Fibroblast of skin of back (primary cell): ENCODE results near the gene TIMM44.
A peak's percentile ranks its signal among the peaks of the same experiment; 100 is the strongest.
"Not testable (repeated sequence)": the region's sequence is repeated elsewhere in the genome, so short reads cannot be mapped to it uniquely, and the experiment has no call there.

Experiments
- DNase-seq: peaks from one replicate; pipeline ENCODE4 v3.0.0-alpha.2; 2013

TIMM44 gene

DNA sequence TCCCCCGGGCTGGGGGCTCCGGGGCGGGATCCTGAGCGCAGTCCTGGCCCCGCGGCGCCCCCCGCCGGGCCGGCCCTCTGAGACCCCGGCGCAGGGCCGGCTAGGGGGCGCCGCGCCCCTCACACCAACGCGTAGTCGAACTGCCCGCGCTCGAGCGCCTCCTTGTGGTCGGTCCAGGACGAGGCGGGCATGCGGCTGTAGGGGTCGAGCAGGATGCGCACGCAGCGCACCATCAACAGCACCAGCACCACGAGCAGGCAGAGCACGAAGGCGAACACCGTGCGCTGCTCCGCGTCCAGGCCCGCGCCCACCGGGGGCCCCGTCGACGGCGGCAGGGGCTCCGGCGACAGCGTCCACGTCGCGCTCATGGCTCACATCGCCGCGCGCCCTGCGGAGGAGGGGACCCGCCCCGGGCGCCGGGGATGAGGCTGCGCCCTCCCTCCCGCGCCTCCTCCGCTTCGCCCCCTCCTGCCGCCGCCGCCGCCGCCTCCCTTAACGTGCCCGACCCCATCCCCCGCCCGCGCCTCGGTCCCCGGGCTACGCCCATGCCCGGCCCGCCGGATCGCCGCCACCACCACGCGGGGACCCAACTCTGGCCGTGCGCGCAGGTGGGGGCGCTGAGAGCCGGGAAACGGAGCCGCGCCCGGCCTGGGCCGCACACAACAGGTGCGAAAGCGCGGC lies 18.2 kb downstream of the TIMM44 start:
- peak; percentile 75 for DNase-seq

DNA sequence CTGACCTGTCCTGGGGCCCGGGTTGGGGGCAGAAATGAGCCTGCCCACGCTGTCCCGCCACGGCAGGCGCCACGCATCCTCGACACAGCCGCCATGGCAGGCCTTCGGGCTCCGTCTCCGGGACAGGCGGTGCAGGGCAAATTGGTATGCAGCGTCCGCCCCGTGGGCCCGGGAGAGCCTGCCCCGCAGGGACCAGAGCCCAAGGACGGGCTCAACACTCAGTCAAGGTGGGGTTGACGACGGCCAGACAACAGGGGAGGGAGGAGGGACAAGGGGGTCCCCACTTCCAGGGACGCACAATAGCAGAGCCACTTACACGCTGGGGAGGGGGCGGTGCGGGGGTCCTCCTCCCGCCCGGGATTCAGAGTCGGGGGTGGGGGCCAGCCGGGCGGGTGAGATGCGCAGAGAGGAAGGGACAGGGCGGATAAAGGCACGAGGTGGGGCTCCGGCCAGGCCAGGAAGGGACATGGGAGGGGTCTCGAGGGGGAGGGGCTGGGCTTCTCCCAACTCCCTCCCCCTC lies 18.8 kb downstream of the TIMM44 start:
- DNase-seq: no peak

- no peak for DNase-seq
Measured at GRCh38 chr19:7924241-7924640, 19.2 kb downstream of the TIMM44 start.

- DNase-seq: no peak
Measured at GRCh38 chr19:7923295-7924191, 19.9 kb downstream of the TIMM44 start.

- DNase-seq: no peak
Measured at GRCh38 chr19:7922836-7923195, 20.6 kb downstream of the TIMM44 start.

DNA sequence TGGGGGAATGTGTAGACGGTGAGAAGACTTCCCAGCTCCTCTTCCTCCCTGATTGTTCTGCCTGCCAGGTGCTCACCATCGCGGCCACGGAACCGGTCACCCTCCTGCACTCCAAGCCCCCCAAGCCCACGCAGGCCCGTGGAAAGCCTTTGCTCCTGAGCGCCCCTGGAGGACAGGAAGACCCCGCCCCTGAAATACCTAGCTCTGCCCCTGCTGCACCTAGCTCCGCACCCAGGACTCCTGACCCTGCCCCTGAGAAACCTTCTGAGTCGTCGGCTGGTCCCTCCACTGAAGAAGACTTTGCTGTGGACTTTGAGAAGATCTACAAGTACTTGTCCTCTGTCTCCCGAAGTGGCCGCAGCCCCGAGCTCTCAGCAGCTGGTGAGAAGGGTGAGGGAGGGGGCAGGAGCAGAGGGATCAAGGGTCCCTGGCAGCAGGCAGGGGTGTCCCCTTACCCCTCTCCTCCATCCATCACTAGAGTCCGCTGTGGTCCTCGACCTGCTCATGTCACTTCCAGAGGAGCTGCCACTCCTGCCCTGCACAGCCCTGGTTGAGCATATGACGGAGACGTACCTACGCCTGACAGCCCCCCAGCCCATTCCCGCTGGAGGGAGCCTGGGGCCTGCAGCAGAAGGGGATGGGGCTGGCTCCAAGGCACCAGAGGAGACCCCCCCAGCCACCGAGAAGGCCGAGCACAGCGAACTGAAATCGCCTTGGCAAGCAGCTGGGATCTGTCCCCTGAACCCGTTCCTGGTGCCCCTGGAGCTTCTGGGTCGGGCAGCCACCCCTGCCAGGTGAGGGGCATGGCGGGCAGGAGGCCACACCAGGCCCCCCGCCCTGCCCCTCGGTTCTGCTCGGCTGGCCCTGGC lies 21.3 kb downstream of the TIMM44 start:
- no peak for DNase-seq

GRCh38 chr19:7921302-7921966 lies 22.0 kb downstream of the TIMM44 start:
- DNase-seq: no peak

DNA sequence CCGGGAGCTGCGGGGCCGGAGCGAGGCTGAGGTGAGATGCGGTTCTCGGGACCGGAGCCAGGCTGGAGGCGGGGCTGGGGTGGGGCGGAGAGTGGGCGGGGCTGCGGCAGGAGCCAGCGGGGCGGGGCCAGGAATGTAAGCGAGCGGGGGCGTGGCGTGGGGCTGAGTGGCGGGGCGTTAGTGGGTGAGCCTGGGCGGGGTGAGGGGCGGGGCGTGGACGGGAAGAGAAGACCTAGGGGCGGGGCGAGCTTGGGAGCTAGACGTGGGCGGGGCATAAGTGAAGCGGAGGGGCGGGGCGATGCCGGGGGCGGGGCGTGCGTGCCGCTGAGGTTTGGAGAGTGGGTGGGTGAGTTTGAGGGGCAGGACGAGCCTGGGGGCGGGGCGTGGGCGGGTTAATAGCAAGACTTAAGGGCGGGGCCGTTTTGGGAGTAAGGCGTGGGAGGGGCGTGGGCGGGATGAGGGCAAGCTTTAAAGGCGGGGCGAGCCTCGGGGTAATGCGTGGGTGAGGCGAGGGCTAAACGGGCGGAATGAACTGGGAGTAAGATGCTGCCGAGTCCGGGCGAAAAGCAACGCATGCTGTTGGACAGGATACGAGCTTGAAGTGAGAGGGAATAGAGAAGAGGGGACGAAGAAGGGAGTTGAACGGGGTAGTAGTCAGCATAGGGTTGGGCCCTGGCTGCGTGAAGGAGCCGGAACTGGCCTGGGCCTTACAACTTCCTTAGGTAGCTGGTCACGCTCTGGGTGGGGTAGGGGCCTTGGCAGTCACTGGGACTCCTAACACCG lies 22.8 kb downstream of the TIMM44 start:
- peak; percentile 95 for DNase-seq

DNA sequence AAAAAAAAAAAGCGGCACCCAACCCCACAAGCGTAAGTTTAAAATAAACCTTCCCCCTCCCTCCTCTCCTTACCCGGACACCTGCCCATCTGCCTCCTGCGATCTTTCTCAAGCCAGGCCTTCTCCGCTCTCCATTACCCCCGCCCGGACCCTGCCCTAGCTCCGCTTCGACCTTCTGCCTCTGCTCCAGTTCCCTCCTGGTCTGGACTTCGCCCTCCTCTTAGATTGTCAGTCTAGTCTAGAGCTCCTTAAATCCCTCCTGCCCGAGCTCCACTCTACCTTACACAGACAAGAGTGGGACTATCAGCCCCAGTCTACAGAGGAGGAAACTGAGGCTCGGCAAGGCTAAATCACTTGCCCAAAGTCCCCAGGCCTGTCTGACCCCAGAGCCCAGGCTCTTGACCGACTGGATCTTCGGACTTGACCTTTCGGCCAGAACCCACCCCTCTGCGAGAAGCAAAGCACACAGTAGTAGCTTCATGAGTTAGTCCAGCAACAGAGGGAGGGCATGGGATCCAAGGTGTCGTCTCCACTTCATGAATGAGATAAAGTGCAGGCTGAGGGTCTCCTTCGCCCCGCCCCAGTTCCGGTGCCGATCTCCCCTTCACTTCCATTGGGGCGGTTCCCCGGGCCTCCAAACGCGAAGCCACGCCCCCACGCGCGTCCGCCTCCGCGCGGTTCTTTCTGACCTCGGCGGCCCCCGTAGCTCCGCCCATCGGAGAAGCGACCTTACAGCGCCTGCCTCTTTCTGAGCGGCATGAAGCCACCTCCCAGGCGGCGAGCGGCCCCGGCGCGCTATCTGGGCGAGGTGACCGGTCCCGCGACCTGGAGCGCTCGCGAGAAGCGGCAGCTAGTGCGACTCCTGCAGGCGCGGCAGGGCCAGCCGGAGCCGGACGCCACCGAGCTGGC lies 23.6 kb downstream of the TIMM44 start, which contains the start of gene SNAPC2:
SNAPC2 (plus strand) TSS at position 729 of the 909 bp plus-strand sequence; CDS start at position 758, 29 bp downstream.
- peak; percentile 94 for DNase-seq

- no peak for DNase-seq
Measured at GRCh38 chr19:7918615-7919421, 24.6 kb downstream of the TIMM44 start.

- not testable (repeated sequence) for DNase-seq
Measured at GRCh38 chr19:7918062-7918614, 25.3 kb downstream of the TIMM44 start.

GRCh38 chr19:7917267-7918061 lies 26.0 kb downstream of the TIMM44 start:
- DNase-seq: peak; percentile 55

- no peak for DNase-seq
Measured at GRCh38 chr19:7916955-7917266, 26.6 kb downstream of the TIMM44 start.

DNA sequence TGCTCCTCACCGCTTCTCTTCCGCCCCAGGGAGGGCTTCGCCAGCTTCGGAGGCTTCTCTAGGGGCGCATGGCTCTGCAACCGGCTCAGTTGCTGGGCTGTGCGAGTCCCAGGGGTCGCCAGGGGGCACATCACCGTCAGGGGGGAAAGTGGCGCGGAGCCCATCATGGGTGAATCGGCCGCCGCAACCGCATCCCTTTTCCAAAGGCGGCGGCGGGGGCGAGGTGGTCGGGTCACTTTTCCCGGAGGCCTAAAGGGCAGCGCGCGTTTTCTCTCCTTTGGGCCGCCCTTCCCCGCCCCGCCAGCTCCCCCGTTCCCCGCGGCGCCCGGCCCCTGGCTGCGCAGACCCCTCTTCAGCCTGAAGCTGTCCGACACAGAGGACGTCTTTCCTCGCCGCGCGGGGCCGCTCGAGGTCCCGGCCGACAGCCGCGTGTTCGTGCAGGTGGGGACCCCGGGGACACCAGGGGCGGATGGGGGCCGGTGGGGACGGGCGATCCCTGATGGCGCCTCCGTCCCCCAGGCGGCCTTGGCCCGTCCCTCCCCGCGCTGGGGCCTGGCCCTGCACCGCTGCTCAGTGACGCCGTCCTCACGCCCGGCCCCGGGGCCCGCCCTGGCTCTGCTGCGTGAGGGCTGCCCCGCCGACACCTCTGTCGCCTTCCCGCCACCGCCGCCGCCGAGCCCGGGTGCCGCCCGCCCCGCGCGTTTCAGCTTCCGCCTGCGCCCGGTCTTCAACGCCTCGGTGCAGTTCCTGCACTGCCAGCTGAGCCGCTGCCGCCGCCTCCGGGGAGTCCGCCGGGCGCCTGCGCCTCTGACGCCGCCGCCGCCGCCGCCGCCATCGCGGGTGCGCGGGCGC lies 27.1 kb downstream of the TIMM44 start:
- DNase-seq: no peak

DNA sequence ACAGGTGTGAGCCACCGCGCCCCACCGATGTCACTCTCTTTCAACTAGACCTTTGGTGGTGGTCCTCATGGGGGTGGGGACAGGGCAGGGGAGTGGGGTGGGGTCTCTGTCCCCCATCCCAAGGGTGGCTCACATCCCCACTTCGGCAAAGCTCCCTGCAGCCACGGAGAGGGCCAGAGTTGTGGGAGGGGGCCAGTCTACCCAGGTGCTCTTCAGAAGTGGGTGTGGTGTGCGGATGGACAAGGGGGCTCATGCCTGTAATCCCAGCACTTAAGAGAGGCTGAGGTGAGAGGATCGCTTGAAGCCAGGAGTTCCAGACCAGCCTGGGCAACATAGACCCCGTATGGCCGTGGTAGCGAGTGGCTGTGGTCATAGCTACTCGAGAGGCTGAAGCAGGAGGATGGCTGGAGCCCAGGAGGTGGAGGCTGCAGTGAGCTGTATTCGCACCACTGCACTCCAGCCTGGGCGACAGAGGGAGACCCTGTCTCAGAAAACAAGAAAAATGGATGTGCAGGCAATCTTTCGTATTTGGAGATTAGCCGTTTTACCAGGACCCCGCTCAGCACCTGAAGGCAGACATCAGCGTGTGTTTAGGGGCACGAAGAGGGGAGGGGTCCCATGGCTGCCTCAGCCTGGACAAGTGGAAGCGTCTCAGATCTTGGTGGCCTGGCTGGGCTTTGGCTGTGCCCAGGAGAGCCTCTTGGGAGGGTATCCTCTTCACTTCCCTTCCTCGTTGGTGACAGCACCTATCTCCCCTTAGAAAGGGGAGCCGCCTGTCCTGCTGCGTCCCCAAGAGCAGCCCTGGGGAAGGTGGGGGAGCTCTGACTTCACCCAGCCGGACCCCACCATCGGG lies 28.0 kb downstream of the TIMM44 start:
- DNase-seq: no peak

- DNase-seq: no peak
Measured at GRCh38 chr19:7914598-7915045, 28.8 kb downstream of the TIMM44 start, which contains the start of gene TGFBR3L. Gene TGFBR3L (plus strand): TSS chr19:7914830.
